SIG-M5 (cell line): Measurements from ENCODE around the gene ORC1.
"Not testable (repeated sequence)": the region's sequence is repeated elsewhere in the genome, so short reads cannot be mapped to it uniquely, and the experiment has no call there.

Experiments
- DNase-seq: peaks from one replicate; lab custom pipeline; 2025; lab: John Stamatoyannopoulos, UW

Gene ORC1

DNA sequence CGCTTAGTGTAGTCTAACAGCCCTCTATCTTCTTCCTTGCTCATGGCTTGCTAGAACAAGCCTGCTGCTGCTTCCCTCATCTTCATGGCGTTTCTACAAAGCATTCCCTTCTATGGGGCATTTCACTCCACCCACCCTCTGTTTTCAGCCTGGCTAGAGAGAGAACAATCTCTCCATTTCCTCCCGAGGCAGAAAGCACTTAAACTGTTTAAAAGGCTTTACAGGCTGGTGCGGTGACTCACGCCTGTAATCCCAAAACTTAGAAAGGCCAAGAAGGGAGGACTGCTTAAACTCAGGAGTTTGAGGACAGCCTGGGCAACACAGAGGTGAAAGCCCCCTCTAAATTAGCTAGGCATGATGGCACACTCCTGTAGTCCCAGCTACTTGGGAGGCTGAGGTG lies 17.8 kb downstream of the ORC1 start:
- no peak for DNase-seq

GRCh38 chr1:52385376-52385775 lies 18.8 kb downstream of the ORC1 start:
- DNase-seq = no peak

DNA sequence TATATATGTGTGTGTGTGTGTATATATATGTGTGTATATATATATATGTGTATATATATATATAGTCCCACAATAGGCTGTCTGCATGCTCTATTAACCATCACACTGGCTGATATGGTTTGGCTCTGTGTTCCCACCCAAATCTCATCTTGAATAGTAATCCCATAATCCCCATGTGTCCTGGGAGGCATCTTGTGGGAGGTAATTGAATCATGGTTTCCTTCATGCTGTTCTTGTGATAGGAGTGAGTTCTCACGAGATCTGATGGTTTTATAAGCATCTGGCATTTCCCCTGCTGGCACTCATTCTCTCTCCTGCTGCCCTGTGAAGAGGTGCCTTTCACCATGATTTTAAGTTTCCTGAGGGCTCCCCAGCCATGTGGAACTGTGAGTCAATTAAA lies 34.4 kb downstream of the ORC1 start:
- not testable (repeated sequence) for DNase-seq

DNA sequence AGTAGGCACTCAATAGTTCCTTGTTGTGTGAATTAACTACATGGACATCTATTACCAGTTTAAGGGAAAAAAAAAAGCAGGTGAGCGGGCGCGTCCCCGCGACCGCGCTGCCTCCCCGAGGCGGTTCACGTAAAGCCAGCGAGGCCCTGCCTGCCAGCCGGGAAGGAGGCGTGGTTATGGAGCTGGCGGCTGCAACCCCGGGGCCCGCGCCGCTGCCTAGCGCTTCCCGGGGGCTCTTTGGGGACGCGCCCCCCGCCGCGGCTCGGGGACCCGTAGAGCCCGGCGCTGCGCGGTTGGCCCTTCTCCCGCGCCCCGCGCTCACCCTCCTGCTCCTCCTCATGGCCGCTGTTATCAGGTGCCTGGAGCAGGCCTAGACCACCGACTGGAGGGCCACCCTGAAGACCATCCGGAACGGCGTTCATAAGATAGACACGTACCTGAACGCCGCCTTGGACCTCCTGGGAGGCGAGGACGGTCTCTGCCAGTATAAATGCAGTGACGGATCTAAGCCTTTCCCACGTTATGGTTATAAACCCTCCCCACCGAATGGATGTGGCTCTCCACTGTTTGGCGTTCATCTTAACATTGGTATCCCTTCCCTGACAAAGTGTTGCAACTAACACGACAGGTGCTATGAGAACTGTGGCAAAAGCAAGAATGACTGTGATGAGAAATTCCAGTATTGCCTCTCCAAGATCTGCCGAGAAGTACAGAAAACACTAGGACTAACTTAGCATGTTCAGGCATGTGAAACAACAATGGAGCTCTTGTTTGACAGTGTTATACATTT lies 35.6 kb downstream of the ORC1 start:
- no peak for DNase-seq

- DNase-seq = no peak
Measured at GRCh38 chr1:52367272-52367671, 37.0 kb downstream of the ORC1 start.

DNA sequence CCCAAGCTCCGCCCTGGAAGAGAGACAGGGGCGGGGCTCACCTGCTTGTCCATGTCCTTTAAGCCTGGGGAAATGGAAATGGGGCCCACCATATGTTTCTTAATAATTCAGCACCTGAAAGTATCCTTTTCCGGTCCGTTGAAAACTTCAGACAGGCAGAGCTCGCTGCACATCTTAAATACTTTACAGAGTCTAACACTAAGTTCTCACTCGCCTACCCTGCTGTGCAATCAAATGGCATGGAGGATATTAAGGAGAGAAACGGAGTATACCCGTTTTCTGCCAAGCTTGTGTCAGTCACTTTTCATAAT lies 37.8 kb downstream of the ORC1 start:
- no peak for DNase-seq

DNA sequence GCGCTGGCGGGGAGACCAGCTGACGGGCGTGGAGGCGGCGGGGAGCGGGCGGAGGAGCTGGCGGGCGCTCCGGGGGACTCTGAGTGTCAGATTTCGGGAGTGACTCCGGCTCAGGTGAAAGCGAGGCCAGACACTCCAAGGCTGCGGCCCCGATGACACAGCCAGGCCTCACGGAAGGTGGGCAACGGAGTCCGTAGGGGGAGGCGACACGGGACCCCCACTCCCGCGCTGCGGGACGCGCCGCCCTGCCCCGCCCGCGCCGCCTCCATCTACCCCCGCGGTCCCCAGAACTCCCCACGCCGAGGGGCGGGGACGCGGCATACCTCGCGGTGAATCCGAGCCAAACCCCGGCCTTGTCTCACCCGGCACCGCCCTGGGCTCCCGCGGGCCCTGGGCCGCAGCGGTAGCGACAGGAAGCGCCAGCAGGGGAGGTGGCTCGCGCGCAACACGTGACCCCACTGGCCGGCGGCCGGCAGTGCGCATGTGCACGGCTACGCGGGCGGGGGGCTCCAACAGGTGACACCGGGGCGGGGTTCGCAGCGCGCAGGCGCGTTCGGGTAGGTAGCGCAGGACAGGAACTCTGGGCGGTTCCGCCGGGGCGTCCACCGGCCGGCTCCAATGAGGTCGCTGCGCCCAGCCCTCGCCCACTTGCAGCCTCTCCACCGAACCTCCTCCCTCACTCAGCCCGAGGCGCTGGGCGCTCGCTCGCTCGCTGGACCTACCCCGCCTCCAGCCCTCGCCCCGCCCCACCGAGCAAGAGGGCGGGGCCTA lies 38.3 kb downstream of the ORC1 start, which contains the start of gene CC2D1B:
TSS of gene CC2D1B (minus strand) at position 460 of the 771 bp plus-strand sequence. CDS start 1,585 bp downstream, outside the sequence.
- peak; percentile 74 for DNase-seq

DNA sequence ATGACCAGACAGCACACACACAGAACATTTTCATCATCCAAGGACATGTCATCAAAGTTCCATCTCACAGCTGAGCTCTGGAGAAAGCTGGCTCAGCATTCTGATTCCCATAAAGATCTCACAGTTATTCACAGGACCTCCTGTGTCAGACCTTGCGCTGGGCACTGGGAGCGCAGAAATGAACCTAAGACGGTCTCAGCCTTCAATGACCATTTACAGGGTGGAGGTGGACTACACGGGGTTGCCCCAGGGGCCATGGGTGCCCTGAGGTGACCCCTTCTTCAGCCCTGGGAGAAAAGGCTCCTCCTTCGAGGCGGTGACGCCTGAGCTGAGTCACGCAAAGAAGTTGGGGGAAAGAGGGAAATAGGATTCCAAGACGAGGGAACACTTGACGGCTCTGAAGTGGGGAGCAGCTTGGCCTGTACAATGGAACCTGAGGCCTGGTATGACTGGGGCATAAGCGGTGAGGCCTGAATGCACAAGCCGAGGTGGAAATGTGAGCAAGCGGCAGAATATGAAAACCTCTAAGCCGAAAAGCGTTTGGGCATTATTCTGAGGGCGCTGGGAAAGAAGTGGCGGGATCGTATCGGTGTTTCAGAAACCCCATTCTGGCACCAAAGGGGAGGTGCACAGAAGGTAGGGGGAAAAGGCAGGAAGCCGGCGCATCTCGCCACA lies 39.0 kb downstream of the ORC1 start:
- DNase-seq = no peak

GRCh38 chr1:52364235-52364839 lies 39.9 kb downstream of the ORC1 start:
- no peak for DNase-seq

GRCh38 chr1:52360595-52360968 lies 43.6 kb downstream of the ORC1 start:
- DNase-seq = no peak

- DNase-seq = no peak
Measured at GRCh38 chr1:52359676-52360594, 44.3 kb downstream of the ORC1 start.

DNA sequence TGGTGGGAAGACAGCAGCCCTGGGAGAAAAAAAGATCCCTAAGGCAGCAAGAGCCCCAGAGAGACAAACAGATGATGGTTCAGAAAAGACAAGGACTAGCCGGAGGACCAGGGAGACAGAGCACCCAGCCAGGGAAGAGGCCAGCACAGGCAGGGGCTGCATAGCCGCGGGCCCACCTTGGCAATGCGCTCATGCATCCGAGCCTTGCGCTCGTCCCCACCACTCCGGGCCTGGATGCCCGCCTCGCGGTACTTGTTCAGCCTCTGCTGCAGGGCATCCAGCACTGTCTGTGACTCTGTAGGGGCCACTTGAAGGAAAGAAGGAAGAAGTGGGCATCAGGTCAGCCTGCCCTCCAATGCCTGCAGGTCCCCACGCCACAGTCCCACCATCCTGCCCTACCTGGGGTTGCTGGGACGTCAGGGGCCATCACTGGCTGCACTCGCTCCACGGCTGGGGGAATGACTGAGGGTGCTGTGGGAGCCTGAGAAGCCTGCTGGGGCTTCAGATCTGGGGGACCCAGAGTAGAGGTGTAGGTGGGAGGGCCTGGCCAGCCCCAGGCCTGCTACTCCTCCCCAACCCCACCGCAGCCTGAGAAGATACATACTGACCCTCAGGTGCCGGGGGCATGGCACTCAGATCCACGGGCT lies 45.2 kb downstream of the ORC1 start:
- no peak for DNase-seq

DNA sequence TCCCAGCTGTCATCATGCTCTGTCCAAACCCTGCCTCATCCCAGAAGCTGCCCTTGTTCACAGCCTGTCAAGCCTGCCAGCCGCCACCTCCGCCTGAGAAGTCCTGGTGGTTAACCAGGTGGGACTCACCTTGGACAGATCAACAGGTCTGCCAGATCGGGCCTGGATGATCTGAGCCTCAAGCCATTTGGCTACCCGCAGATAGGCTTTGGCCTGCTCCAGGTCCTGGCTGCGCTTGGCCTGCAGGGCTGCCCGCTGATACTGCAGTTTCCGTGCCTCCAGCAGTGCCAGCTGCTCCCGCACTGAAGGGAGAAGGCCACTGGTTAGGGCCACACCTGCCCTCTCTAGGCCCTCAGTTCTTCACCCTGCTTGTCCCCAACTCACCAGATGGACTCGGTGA lies 46.8 kb downstream of the ORC1 start:
- DNase-seq = no peak

- no peak for DNase-seq
Measured at GRCh38 chr1:52356818-52357355, 47.3 kb downstream of the ORC1 start.

DNA sequence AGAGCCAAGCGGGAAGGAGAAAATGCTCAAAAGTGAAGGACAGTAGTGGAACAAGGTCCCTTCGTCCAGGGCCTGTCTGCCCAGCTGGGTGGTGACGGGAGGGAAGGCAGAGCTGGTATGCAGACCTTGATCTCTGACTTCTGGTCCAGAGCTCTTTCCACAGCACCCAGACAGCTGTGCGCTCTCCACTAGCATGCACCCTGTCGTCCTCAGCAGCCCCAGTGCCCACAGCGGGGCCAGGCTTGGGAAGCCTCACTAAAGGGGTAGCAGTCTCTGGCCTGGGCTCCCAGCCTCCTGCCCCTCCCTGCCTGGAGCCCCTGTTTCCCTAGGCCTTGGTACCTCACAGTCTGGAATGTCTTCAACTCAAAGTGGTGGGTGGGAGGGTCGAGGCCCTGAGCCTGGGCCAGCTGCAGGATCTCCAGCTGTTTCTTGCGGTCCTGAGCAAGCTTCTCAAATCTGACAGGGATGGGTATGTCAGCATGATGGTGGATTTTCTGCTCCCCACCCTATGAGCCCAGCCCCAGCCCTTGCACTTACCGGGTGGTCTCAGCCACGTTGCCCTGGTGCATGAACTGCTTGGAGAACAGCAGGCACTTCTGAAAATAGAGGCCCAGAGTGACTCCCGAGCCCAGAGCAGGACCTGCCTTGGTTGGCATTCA lies 48.2 kb downstream of the ORC1 start:
- DNase-seq = no peak

DNA sequence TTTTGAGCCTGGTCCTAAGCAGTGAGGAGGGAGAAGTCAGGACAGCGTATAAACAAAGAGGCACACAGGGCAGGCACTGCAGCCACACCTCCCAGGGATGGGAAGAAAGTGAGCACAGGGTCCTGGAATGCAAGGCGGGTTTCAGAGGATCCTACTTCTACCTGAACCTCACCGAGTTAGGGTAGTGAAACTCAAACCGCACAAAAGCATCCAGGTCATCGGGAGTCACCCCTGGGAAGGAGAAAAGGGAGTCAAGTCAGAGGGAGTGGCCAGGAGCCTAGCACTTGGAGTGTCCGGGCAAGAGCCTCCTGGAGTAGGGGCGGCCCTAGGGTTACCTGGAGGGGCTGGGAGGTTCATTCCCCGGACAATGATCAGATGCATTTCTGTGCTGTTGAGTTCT lies 48.8 kb downstream of the ORC1 start:
- DNase-seq = no peak

DNA sequence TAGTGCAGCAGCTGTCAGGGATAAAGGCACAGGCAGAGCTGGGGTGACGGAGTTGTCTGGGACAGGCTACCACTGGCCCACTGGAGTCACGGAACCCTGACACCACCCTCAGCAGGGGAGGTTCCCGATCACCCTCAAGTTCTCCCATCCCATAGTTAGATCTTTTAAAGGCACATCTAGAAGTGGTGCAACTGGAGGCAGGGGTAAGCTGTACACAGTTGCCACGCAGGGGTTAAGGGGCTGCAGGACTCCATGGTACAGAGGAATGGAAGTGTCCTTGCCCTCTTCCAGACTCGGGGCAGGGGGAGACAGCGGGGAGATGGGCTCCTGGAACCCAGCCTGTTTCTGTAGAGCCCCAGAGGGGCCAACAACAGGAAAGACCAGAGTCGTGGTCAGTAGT lies 51.5 kb downstream of the ORC1 start:
- no peak for DNase-seq

- no peak for DNase-seq
Measured at GRCh38 chr1:52348704-52349300, 55.4 kb downstream of the ORC1 start.

DNA sequence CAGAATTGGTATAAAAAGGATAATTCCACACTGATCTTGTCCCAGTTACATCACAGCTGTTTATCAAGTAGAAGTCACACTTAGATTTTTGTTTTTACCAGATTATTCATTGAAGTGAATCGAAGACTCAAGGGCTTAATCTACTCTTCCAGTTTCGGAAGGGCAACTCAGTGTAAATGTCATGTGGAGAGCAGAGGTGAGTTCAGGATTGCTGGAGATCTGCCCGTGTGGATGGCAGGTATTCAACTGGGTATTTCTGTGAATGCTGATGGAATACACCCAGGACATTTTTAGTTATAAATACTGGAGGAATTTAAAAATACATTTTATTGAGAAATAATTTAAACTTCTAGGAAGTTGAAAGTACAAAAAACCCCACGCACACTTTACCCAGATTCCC lies 57.6 kb downstream of the ORC1 start:
- no peak for DNase-seq

DNA sequence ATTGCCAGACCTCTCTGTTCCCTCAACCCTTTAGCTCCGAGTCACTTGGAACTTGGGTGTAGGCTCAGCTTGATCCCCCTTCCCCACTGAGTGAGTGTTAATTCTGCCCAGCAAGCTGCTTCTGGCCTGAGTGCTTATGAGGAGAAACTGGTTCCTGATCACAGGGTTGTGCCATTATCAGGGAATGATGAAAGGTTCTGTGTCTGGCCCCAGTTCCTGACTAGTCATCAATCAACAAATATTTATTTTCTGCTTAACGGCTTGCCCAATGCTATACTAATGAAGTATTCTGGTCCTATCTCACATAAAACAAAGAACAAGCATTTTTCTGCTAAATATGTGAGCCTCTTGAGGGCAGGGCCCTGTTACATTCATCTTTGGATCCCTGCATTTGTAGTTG lies 59.0 kb downstream of the ORC1 start:
- DNase-seq = no peak
